GM18868 (cell line): Measurements from ENCODE around the gene FAM219B.
"Not testable (repeated sequence)": the region's sequence is repeated elsewhere in the genome, so short reads cannot be mapped to it uniquely, and the experiment has no call there.

Experiments
- ATAC-seq: cut with Tn5 transposase; IDR thresholded peaks from one replicate; pipeline ENCODE4 v1.9.1; 2021; ENCODE audit warnings: mild to moderate bottlenecking, moderate library complexity; ENCODE audit not compliant: unreplicated experiment

Gene FAM219B

GRCh38 chr15:74904190-74904805, 2.4 kb downstream of the FAM219B start:
- ATAC-seq: no peak

GRCh38 chr15:74903676-74904075, 3.0 kb downstream of the FAM219B start:
- ATAC-seq: no peak

- no peak for ATAC-seq
Measured at GRCh38 chr15:74902295-74903075, 4.2 kb downstream of the FAM219B start.

- ATAC-seq: no peak
Measured at GRCh38 chr15:74901612-74902063, 5.0 kb downstream of the FAM219B start.

- no peak for ATAC-seq
Measured at GRCh38 chr15:74897300-74897701, 9.3 kb downstream of the FAM219B start.

GRCh38 chr15:74896316-74896715, 10.3 kb downstream of the FAM219B start:
- ATAC-seq: no peak

GRCh38 chr15:74895830-74896229, 10.8 kb downstream of the FAM219B start:
- no peak for ATAC-seq

GRCh38 chr15:74894383-74894782, 12.3 kb downstream of the FAM219B start:
- ATAC-seq: not testable (repeated sequence)

- no peak for ATAC-seq
Measured at GRCh38 chr15:74893627-74894026, 13.0 kb downstream of the FAM219B start.

- no peak for ATAC-seq
Measured at GRCh38 chr15:74892931-74893330, 13.7 kb downstream of the FAM219B start.

- no peak for ATAC-seq
Measured at GRCh38 chr15:74892313-74892712, 14.3 kb downstream of the FAM219B start.

GRCh38 chr15:74891469-74891868, 15.2 kb downstream of the FAM219B start:
- no peak for ATAC-seq

- no peak for ATAC-seq
Measured at GRCh38 chr15:74890665-74890960, 16.0 kb downstream of the FAM219B start.

- ATAC-seq: peak; percentile 91
Measured at GRCh38 chr15:74889883-74890664, 16.6 kb downstream of the FAM219B start, which contains the start of gene MPI. Gene MPI (plus strand): TSS chr15:74890042. CDS start chr15:74890074, 32 bp downstream.

GRCh38 chr15:74889390-74889882, 17.2 kb downstream of the FAM219B start:
- ATAC-seq: no peak

GRCh38 chr15:74888716-74889115, 17.9 kb downstream of the FAM219B start:
- no peak for ATAC-seq

- not testable (repeated sequence) for ATAC-seq
Measured at GRCh38 chr15:74887537-74888193, 19.0 kb downstream of the FAM219B start.

GRCh38 chr15:74885461-74885860, 21.2 kb downstream of the FAM219B start:
- ATAC-seq: no peak

GRCh38 chr15:74884428-74885223, 22.0 kb downstream of the FAM219B start:
- no peak for ATAC-seq

- no peak for ATAC-seq
Measured at GRCh38 chr15:74882528-74882927, 24.1 kb downstream of the FAM219B start.
